CD4-positive, alpha-beta T cell (primary cell): ENCODE measurements around the gene CABLES2. TPM values are rescaled to one million over a fixed set of nuclear protein-coding genes. Genes with fewer than 3 reads are reported as not detected.

Experiments
- ATAC-seq: fragments of 200-7000 bp; cut with Tn5 transposase; one replicate; pipeline ENCODE4 v1.10.0; 2022; ENCODE audit warnings: mild to moderate bottlenecking; ENCODE audit not compliant: poor library complexity
- CTCF ChIA-PET: fragments of 350-600 bp; sonication (Branson Sonifier 250); formaldehyde crosslinking; loops from one replicate; lab custom pipeline; 2021; ENCODE audit warnings: antibody characterized with exemption, inconsistent platforms; lab: Charles Lee
- POLR2A ChIA-PET: fragments of 350-600 bp; sonication (Branson Sonifier 250); formaldehyde crosslinking; loops from one replicate; lab custom pipeline; 2021; ENCODE audit warnings: antibody characterized with exemption, inconsistent platforms; lab: Charles Lee
- DNase-seq, 14 experiments: peaks; one replicate each; pipeline ENCODE4 v3.0.0-alpha.2; 2013 to 2020; ENCODE audit warnings: mixed read lengths in 2 of 14
- H3K27ac ChIP-seq, 2 donors: one replicate each; pipeline versions ENCODE4 v1.5.1 to v1.7.0; 2013; ENCODE audit warnings: low read length in 2 of 2, low read depth in 1 of 2, mild to moderate bottlenecking in 1 of 2
- H3K27me3 ChIP-seq, 2 experiments: 1 replicate in 1 of 2; 2 replicates in 1 of 2; pipeline versions ENCODE4 v1.6.1 to v1.7.0; 2013; ENCODE audit warnings: low read length in 2 of 2, control low read depth in 1 of 2, mild to moderate bottlenecking in 1 of 2, moderate library complexity in 1 of 2; ENCODE audit not compliant: insufficient read depth in 2 of 2, control insufficient read depth in 1 of 2
- H3K36me3 ChIP-seq: one replicate; pipeline ENCODE4 v1.6.1; 2013; ENCODE audit warnings: low read length, control low read depth; ENCODE audit not compliant: insufficient read depth
- H3K4me1 ChIP-seq: one replicate; pipeline ENCODE4 v1.6.1; 2013; ENCODE audit warnings: low read length, control low read depth; ENCODE audit not compliant: insufficient read depth
- H3K4me3 ChIP-seq: one replicate; pipeline ENCODE4 v1.5.1; 2013; ENCODE audit warnings: mild to moderate bottlenecking, low read length, moderate library complexity
- H3K9me3 ChIP-seq, 2 experiments: 1 replicate in 1 of 2; 2 replicates in 1 of 2; pipeline versions ENCODE4 v1.6.1 to v1.7.0; 2013; ENCODE audit warnings: low read length in 2 of 2, mild to moderate bottlenecking in 2 of 2, control low read depth in 1 of 2, moderate library complexity in 1 of 2; ENCODE audit not compliant: control insufficient read depth in 1 of 2, insufficient read depth in 1 of 2
- H3K27ac Mint-ChIP-seq: one replicate; pipeline ENCODE4 v1.8.0; 2020; ENCODE audit warnings: mixed read lengths
- H3K27me3 Mint-ChIP-seq: one replicate; pipeline ENCODE4 v1.8.0; 2021; ENCODE audit warnings: mixed read lengths
- H3K36me3 Mint-ChIP-seq: one replicate; pipeline ENCODE4 v1.8.0; 2021; ENCODE audit warnings: low read depth, mixed read lengths
- H3K4me1 Mint-ChIP-seq: one replicate; pipeline ENCODE4 v1.8.0; 2021; ENCODE audit warnings: low read depth, mixed read lengths
- H3K4me3 Mint-ChIP-seq: one replicate; pipeline ENCODE4 v1.8.0; 2020; ENCODE audit warnings: mild to moderate bottlenecking, mixed read lengths
- H3K9me3 Mint-ChIP-seq: one replicate; pipeline ENCODE4 v1.8.0; 2020; ENCODE audit warnings: mixed read lengths
- intact Hi-C, 2 experiments: fragments of 100-400 bp; cut with DNase I in 1 of 2; cut with micrococcal nuclease in 1 of 2; formaldehyde crosslinking; loops; one replicate each; pipeline versions ENCODE4 v1.15.1 to v1.9.0; 2023 to 2025; cut with DNase I, micrococcal nuclease
- total RNA-seq, 174 experiments: library from RNA in 2 of 174; stranded (reverse) in 2 of 174; gene quantifications; one replicate each; pipeline ENCODE4 v1.2.3 and lab custom pipeline; 2021 to 2026
- TF ChIP-seq, protein P1 (sequence below): fragments of 200-600 bp; IDR thresholded peaks from one replicate; pipeline ENCODE4 v1.8.0; 2022; ENCODE audit warnings: antibody characterized with exemption, mild to moderate bottlenecking

CABLES2 gene
- total RNA-seq, 2 experiments from 2014 or later = 4.4 TPM

DNA sequence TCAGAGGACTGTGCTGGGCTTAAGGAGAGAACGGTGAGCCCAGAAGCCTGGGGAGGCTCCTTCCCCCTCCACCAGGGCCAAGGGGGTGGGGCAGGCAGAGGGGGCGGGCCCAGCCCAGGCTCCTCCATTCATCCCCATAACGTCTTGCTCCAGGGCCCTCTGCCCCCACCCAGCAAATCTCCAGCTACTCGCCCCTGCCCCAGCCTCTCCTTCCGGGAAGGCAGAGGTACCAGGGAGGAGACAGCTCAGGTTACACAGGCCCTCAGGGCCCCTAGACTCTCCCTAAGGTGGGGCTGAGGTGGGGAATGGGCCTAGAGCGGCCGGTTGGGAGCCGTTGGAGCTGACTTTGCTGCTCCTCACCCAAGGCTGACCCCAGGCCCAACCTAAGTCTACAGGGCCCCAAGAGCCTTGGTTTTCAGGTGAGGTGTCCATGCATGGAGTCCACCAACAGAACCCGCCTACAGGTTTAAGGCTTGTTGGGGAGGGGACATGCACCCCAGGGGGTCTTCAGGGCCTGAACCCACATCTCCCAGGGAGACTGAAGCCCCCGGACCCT lies 41.2 kb downstream of the CABLES2 start:
- no peaks in the 10 kb centered on the region for H3K36me3 ChIP-seq
- H3K4me1 Mint-ChIP-seq = peaks cover 4% of the 10 kb centered on the region
- H3K9me3 Mint-ChIP-seq = no peaks in the 10 kb centered on the region
- H3K9me3 ChIP-seq = peaks cover 0 to 13% of the 10 kb centered on the region in 2 experiments
- H3K27ac Mint-ChIP-seq = no peak overlapping the region
- no peak for ATAC-seq
- POLR2A ChIA-PET = no interaction called here
- DNase-seq = no peak
- peaks cover 42 to 47% of the 10 kb centered on the region in 2 experiments for H3K27me3 ChIP-seq
- no peak overlapping the region for H3K4me3 ChIP-seq
- CTCF ChIA-PET = no interaction called here
- H3K4me1 ChIP-seq = peaks cover 26% of the 10 kb centered on the region
- H3K27ac ChIP-seq = no peak overlapping the region
- H3K36me3 Mint-ChIP-seq = no peaks in the 10 kb centered on the region
- TF ChIP-seq, protein P1, sequence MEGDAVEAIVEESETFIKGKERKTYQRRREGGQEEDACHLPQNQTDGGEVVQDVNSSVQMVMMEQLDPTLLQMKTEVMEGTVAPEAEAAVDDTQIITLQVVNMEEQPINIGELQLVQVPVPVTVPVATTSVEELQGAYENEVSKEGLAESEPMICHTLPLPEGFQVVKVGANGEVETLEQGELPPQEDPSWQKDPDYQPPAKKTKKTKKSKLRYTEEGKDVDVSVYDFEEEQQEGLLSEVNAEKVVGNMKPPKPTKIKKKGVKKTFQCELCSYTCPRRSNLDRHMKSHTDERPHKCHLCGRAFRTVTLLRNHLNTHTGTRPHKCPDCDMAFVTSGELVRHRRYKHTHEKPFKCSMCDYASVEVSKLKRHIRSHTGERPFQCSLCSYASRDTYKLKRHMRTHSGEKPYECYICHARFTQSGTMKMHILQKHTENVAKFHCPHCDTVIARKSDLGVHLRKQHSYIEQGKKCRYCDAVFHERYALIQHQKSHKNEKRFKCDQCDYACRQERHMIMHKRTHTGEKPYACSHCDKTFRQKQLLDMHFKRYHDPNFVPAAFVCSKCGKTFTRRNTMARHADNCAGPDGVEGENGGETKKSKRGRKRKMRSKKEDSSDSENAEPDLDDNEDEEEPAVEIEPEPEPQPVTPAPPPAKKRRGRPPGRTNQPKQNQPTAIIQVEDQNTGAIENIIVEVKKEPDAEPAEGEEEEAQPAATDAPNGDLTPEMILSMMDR = no peak
- peaks cover 34% of the 10 kb centered on the region for H3K27me3 Mint-ChIP-seq
- intact Hi-C loops = loop anchor here in 1 of 2 experiments (5.0 kb wide), 1 partner anchor 64 kb away; the partner anchor contains the start of gene ADRM1
- H3K4me3 Mint-ChIP-seq = peak overlapping the region; percentile 30

DNA sequence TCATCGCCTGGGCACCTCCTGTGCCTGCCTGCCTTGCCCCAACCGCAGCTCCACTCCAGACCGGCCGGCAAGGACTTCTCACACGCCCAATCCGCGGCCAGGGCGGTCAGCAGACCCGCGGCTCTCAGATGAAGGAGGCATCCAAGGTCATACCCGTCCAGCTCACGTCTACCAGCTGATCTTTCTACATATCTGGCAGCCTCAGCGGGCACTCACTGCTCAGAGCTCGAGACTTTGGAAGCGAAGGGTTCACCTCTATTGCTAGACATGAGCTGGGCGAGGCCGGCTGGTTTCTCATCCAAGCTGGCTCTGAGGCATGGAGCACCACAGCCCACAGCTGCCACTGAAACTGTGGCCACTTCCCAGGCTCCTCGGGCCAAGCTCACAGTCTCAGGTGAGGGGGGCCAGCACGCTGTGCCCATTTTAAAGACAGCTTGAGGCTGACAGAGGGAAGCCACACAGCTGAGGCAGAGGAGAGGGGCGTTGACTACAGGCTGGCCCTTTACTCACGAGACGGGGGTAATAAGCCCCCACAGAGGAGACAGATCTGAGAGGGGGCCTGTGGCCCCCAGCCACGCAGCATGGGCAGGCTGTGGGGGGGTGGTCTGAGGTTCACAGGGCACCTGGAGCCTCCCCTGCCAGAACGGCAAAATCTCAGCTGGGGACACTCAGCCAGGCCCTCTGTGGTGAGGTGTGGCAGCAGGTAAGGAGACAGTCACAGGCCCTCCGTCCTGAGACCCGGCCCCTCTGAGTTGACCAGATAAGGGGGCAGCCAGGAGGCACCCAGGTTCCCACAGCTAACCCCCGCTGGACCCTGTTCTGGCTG lies 42.0 kb downstream of the CABLES2 start:
- peaks cover 42 to 47% of the 10 kb centered on the region in 2 experiments for H3K27me3 ChIP-seq
- Mint-ChIP-seq H3K27me3 (peaks cover 34% of the 10 kb centered on the region), H3K27ac (no peak overlapping the region), H3K36me3 (no peaks in the 10 kb centered on the region), H3K4me3 (peak overlapping the region; percentile 34), H3K4me1 (peaks cover 4% of the 10 kb centered on the region), H3K9me3 (no peaks in the 10 kb centered on the region)
- no peak overlapping the region for H3K4me3 ChIP-seq
- ChIA-PET POLR2A (no interaction called here), CTCF (no interaction called here)
- ATAC-seq = no peak
- DNase-seq = no peak
- intact Hi-C loops = loop anchor here in 1 of 2 experiments (5.0 kb wide), 1 partner anchor 63 kb away; the partner anchor contains the start of gene ADRM1
- no peaks in the 10 kb centered on the region for H3K36me3 ChIP-seq
- peaks cover 0 to 13% of the 10 kb centered on the region in 2 experiments for H3K9me3 ChIP-seq
- H3K4me1 ChIP-seq = peaks cover 26% of the 10 kb centered on the region
- TF ChIP-seq, protein P1 = no peak
- H3K27ac ChIP-seq = no peak overlapping the region

DNA sequence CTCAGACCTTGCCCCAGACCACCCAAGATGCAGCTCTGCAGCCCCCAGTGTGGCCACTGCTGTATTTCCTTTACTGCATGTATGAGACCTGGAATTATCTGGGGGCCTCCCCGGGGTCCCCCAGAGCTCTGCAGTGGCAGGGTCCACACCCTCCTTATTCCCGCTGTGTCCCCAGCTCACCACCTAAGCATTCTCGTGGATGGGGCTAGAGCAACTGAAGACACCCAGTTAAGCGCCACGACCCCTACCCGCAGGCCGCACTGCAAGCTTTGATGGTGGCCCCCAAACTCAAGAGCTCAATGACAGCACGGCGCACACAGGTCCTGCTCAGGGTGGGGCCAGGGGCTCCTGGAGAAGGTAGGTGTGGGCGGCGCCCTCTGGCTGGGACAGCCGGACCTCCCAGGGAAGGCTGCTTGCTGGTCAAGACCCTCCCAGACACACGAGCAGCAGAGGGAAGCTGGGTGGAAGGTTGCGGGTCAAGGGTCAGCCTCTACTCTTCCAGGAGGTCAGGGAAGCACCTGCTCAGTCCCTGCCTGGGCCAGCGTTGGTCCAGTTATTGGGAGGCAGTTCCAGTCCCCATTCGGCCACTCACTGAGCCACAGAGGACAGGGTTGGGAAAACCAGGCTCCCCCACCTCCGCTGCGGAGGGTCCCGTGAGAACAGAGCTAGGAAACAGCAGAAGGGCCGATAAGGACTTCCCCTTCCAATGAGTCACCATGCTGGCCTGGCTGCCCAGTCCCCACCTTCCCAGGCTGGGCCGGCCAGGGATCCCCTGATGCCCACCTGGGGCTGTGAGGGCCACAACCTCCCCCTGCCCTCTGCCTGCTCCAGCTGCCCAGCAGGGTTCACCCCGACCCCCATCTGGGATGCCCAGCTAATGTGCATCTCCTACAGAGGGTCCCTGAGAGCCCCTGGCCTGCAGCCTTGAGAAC lies 42.9 kb downstream of the CABLES2 start:
- DNase-seq (no peak), ATAC-seq (no peak)
- Histone ChIP-seq H3K4me1 (peaks cover 26% of the 10 kb centered on the region), H3K36me3 (no peaks in the 10 kb centered on the region), H3K9me3 (peaks cover 0 to 15% of the 10 kb centered on the region in 2 experiments), H3K27me3 (peaks cover 33 to 39% of the 10 kb centered on the region in 2 experiments), H3K27ac (no peak overlapping the region), H3K4me3 (no peak overlapping the region)
- H3K4me1 Mint-ChIP-seq = peaks cover 4% of the 10 kb centered on the region
- no peaks in the 10 kb centered on the region for H3K36me3 Mint-ChIP-seq
- intact Hi-C loops = no loop called here
- TF ChIP-seq, protein P1 = no peak
- no peak overlapping the region for H3K27ac Mint-ChIP-seq
- ChIA-PET POLR2A (no interaction called here), CTCF (no interaction called here)
- no peaks in the 10 kb centered on the region for H3K9me3 Mint-ChIP-seq
- no peak overlapping the region for H3K4me3 Mint-ChIP-seq
- H3K27me3 Mint-ChIP-seq = peaks cover 30% of the 10 kb centered on the region
